Ecto neural progenitor cell (in vitro differentiated cells): Measurements from ENCODE around the gene CDC123.
"Not testable (repeated sequence)": the region's sequence is repeated elsewhere in the genome, so short reads cannot be mapped to it uniquely, and the experiment has no call there.

ENCODE experiments used
- DNase-seq: peaks from one replicate; pipeline ENCODE4 v3.0.0-alpha.2; 2018; ENCODE audit warnings: low spot score

CDC123 gene, protein sequence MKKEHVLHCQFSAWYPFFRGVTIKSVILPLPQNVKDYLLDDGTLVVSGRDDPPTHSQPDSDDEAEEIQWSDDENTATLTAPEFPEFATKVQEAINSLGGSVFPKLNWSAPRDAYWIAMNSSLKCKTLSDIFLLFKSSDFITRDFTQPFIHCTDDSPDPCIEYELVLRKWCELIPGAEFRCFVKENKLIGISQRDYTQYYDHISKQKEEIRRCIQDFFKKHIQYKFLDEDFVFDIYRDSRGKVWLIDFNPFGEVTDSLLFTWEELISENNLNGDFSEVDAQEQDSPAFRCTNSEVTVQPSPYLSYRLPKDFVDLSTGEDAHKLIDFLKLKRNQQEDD

DNA sequence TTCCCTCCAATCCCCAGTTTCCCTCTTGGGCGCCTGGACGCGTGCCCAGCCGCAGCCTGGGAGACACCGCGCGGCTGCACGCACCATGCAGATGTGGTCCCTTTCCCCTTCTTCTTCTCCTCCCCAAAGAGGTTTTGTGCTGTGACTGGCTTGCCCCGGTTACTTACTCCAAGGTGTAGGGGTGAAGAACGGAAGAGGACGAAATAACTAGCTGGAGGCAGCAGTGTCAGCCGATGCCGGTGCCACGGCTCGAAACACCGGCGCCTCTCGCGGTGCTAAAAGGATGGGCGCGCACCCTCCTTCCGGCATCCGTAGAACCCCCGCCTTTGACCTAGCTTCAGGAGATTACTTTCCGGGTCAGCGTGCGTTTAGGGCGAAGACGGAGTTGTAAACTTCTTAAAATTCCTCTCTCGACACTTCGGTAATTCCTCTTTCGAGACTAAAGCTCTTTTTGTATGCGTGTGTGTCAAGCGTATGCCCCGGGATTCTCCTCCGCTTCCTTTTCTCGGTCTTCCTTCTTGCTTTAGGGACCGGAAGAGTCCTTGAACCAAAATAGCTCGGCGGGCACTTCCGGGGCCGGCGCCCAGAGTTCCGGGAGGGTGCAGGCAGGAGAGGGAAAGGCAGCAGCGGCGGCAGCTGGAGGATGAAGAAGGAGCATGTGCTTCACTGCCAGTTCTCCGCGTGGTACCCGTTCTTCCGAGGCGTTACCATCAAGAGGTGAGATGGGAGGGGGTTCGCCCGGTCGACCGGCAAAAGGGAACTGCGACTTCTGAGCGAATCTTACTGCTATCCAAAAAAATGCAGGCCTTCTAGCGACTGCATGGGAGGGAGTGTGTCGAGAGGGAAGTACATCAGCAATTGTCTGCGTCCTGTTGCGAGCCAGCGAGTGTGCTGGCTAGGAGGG, at the start of gene CDC123, which contains the start of gene NUDT5:
Gene CDC123 (plus strand): TSS at position 586 of the 904 bp plus-strand sequence. CDS start 58 bp downstream, at position 644.
Gene NUDT5 (minus strand): TSS at position 289 of the 904 bp plus-strand sequence. CDS start 9,600 bp downstream, outside the sequence.
- peak; percentile 91 for DNase-seq

GRCh38 chr10:12150163-12150562, 45.8 kb upstream of the CDC123 start:
- DNase-seq = no peak

- DNase-seq = no peak
Observed at GRCh38 chr10:12154516-12154915, 41.5 kb upstream of the CDC123 start.

DNA sequence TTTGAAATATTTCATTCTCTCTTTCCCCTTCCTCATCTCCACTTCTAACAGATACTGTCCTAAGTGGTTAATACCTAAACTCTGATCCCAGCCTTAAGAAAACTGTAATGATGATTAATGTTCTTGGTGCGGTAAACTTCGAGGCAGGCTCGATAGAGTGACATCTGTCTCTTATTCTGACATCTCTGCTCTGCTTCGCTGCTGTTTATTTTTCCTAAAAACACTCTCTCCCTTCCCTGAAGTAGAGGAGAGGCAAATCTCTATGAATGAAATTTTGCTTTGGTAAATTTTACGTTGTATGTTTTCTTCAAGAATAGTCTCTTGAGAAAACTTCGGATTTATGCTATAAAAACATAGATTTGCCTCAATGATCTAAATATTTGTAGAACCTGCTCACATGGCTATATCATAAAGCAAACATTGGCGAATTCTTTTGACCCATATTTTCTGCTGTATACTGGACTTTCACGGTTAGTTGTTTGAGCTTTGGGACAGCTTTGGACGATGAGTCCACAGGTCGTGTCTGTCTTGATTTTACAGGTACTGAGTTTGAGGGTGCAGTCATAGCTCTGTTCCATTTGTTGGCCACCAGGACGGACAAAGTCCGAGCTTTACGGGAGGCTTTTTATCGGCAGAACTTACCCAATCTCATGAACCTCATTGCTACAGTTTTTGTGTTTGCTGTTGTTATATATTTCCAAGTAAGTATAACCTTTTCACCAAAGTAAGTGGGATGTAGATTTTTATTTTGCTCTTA, 39.4 kb upstream of the CDC123 start:
- DNase-seq = no peak

GRCh38 chr10:12158111-12158510, 37.9 kb upstream of the CDC123 start:
- no peak for DNase-seq

GRCh38 chr10:12160664-12161063, 35.3 kb upstream of the CDC123 start:
- no peak for DNase-seq

- no peak for DNase-seq
Observed at GRCh38 chr10:12162927-12163326, 33.1 kb upstream of the CDC123 start.

- no peak for DNase-seq
Observed at GRCh38 chr10:12164085-12164484, 31.9 kb upstream of the CDC123 start.

GRCh38 chr10:12165036-12165435, 31.0 kb upstream of the CDC123 start:
- DNase-seq = no peak

DNA sequence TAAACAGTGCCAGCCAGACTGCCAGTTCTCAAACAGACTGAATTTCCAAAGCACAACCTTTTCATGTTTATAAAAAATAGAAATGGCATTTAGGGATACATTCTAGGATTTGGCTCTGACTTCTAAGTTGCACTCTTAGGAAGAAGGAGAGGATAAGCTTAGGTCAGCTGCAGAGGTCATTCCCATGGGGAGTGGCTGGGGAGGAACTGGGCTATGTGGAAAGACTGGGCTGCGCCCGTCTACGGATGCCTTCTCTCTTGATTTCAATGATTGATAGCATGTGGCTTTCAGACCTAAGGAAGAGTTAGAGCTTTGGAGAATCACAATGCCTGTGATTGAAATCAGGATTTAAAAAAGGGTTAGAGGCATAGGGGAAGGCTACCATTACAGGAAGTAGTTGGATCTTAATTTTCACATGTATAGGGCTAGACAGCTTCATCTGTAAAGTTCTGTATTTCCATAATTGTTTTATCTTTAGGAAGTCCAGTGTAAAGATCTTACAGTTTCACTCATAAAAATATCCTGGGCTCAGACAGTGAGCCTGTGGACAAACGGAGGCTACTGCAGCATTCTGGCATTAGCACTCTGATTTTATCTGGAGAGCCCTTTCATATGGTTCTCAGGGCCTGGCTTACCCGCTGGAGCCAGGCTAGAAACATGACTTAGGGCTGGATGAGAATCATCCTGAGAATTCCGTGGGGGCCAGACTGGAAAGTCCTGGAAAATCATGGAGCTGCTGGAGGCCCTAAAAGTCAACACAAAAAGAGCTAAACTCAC, 29.8 kb upstream of the CDC123 start:
- no peak for DNase-seq

DNA sequence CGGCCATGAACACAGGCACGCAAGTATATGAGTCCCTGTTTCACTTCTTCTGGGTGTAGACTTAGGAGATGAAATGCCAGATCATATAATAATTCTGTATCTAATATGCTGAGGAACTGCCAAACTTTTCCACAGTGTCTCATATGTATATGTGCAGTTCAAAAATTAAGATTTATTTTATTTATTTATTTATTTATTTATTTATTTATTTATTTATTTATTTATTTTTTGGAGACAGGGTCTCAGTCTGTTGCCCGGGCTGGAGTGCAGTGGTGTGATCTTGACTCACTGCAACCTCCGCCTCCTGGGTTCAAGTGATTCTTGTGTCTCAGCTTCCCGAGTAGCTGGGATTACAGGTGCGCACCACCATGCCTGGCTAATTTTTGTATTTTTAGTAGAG, 24.5 kb upstream of the CDC123 start:
- DNase-seq = not testable (repeated sequence)

DNA sequence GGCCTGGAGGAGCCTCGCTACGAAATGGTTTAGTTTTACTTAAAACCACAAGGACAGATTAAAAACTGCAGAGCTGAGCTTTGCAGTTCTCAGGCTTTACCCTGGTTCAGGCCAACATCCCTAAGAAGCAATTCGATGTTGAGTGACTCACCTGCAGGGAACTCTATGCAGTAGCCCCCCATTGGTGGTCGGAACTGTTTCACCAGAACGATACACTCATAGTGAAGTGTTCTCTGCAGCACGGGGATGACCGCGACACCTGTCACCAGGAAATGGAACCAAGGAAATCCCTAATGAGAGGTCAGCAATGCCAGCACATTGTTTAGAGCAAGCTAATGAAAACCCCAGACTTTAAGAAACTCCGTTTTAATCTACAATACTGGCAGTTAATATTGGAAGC, 18.3 kb upstream of the CDC123 start:
- DNase-seq = no peak

DNA sequence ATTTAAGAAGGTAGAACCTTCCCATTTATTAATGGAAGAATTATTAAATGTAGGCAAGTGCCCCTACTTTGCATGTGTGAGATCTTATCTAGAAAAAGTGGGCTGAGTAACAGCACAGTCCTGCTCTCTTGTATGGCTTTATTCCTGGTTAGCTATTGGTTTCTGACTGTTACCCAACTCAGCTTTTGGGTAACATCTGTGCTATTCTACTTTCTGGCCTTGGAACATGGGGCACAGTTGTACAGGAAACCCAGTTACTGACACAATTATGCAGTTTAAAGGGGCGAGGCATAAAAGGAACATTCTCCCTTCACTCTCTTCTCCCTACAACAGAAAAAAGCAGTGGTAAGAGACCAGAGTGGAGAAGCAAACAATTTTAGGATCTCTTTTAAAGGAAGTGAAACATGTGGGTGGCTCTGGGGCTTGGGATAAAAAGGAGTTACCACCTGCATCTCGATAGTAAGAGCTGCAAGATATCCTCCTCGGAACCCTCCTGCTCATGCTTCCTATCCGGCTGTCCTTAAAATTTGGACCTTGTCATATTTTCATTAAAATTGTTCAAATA, 16.3 kb upstream of the CDC123 start:
- no peak for DNase-seq

- DNase-seq = no peak
Observed at GRCh38 chr10:12180221-12180974, 15.6 kb upstream of the CDC123 start.

- DNase-seq = no peak
Observed at GRCh38 chr10:12181065-12181775, 14.8 kb upstream of the CDC123 start.

GRCh38 chr10:12184165-12184564, 11.8 kb upstream of the CDC123 start:
- no peak for DNase-seq

DNA sequence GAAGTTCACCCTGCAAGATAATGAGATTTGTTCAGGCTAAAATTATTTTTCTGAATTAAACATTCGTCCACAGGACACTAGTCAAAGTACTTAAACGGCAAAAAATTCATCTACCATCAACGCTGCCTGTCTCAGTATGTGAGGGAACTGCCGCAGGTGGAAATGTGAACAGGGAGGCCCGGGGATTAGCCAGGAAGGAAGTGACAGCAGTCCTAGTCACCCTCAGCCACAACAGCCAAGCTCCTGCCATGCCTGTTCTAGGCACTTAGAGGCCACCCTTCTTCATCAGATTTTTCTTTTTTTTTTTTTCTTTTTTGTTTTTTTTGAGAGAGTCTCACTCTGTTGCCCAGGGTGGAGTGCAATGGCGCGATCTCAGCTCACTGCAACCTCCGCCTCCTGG, 9.7 kb upstream of the CDC123 start:
- DNase-seq = no peak

DNA sequence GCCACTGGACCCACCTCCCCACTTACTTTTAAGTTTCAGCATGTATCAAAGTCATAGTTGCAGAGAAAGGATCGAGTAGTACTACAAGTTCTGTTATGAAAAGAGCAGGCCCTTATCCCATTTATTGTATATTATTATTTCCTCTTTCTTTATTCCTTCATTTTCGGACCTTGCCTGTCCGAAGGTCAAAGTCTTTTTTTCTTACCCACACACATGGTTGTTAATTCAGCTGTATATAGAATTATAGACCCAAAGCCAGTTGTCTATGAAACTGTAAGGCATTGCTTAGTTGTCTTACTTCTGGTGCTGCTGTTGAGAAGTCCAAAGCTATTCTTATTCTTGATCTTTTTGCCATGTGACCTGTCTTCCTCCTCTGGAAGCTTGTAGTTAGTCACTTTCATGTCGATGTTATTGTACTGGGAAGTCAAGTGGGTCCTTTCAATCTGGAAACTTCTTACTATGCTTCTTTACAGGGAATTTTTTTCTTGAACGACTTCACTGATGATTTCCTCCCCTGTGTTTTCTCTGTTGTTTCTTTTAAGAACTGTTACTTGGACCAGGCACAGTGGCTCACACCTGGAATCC, 8.6 kb upstream of the CDC123 start:
- DNase-seq = no peak

DNA sequence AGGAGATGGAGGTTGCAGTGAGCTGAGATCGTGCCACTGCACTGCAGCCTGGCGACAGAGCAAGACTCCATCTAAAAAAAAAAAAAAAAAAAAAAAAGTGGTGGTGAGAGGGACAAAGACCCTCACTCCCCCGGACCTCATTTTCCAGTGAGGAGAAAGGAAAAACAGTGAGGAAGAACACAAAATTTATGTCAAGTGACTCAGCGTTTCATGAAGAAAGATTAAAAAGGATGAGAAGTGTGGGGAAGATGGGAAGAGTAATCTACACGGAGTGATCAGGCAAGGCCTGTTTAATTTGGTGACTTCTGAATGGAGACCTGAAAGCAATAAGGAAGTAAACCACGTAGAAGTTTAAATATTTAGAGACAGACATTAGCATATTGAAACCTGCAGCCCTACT, 7.3 kb upstream of the CDC123 start:
- DNase-seq = no peak
